GM03348 (cell line): ENCODE measurements around the gene ALPL.
"Not testable (repeated sequence)": the region's sequence is repeated elsewhere in the genome, so short reads cannot be mapped to it uniquely, and the experiment has no call there.

ENCODE experiments used
- DNase-seq: peaks from one replicate; pipeline ENCODE4 v3.0.0; 2012; ENCODE audit warnings: low spot score

ALPL gene

GRCh38 chr1:21509351-21510112, at the start of gene ALPL:
Gene ALPL (plus strand): TSS chr1:21509423. CDS start chr1:21554082, 44,659 bp downstream.
- DNase-seq: no peak

- not testable (repeated sequence) for DNase-seq
Measured at GRCh38 chr1:21465127-21465526, 44.1 kb upstream of the ALPL start.

GRCh38 chr1:21467946-21468345, 41.3 kb upstream of the ALPL start:
- not testable (repeated sequence) for DNase-seq

- no peak for DNase-seq
Measured at GRCh38 chr1:21468599-21468998, 40.6 kb upstream of the ALPL start.

- no peak for DNase-seq
Measured at GRCh38 chr1:21469581-21469980, 39.6 kb upstream of the ALPL start.

- DNase-seq: no peak
Measured at GRCh38 chr1:21472861-21473260, 36.4 kb upstream of the ALPL start.

GRCh38 chr1:21478356-21478755, 30.9 kb upstream of the ALPL start:
- no peak for DNase-seq

GRCh38 chr1:21483881-21484280, 25.3 kb upstream of the ALPL start:
- not testable (repeated sequence) for DNase-seq

- DNase-seq: no peak
Measured at GRCh38 chr1:21489146-21489545, 20.1 kb upstream of the ALPL start.

- DNase-seq: peak; percentile 90
Measured at GRCh38 chr1:21490774-21491487, 18.3 kb upstream of the ALPL start.

- no peak for DNase-seq
Measured at GRCh38 chr1:21491488-21492355, 17.5 kb upstream of the ALPL start.

GRCh38 chr1:21492356-21492625, 16.9 kb upstream of the ALPL start:
- DNase-seq: no peak

- DNase-seq: no peak
Measured at GRCh38 chr1:21494196-21494595, 15.0 kb upstream of the ALPL start.

- no peak for DNase-seq
Measured at GRCh38 chr1:21495225-21495820, 13.9 kb upstream of the ALPL start.

- DNase-seq: no peak
Measured at GRCh38 chr1:21496063-21496462, 13.2 kb upstream of the ALPL start.

- no peak for DNase-seq
Measured at GRCh38 chr1:21496886-21497285, 12.3 kb upstream of the ALPL start.

GRCh38 chr1:21497466-21498061, 11.7 kb upstream of the ALPL start:
- DNase-seq: no peak

GRCh38 chr1:21499283-21499950, 9.8 kb upstream of the ALPL start:
- no peak for DNase-seq

GRCh38 chr1:21503706-21504377, 5.4 kb upstream of the ALPL start:
- no peak for DNase-seq

- no peak for DNase-seq
Measured at GRCh38 chr1:21506804-21507203, 2.4 kb upstream of the ALPL start.
